Aorta (tissue), 5 donors: ENCODE data around the gene JPH4. TPM values are rescaled to one million over a fixed set of nuclear protein-coding genes. Genes with fewer than 3 reads are reported as not detected.
"Not testable (repeated sequence)": the region's sequence is repeated elsewhere in the genome, so short reads cannot be mapped to it uniquely, and the experiment has no call there.

ENCODE experiments used
- ATAC-seq: fragments of 200-7000 bp; cut with Tn5 transposase; one replicate; pipeline ENCODE4 v1.9.1; 2022; ENCODE audit warnings: moderate library complexity; ENCODE audit not compliant: low FRiP score
- DNase-seq, 2 donors: peaks; one replicate each; pipeline ENCODE4 v3.0.0-alpha.2; 2020
- H3K27ac ChIP-seq, 2 donors: one replicate each; pipeline ENCODE4 v1.5.1; 2013; ENCODE audit warnings: low read length in 2 of 2, mild to moderate bottlenecking in 2 of 2, moderate library complexity in 2 of 2, control low read depth in 1 of 2, inconsistent platforms in 1 of 2, low read depth in 1 of 2
- H3K27me3 ChIP-seq, 2 donors: one replicate each; pipeline ENCODE4 v1.6.1; 2013; ENCODE audit warnings: control low read depth in 1 of 2, low read length in 1 of 2, mild to moderate bottlenecking in 1 of 2, moderate library complexity in 1 of 2; ENCODE audit not compliant: insufficient read depth in 2 of 2, control insufficient read depth in 1 of 2
- H3K36me3 ChIP-seq, 2 donors: one replicate each; pipeline ENCODE4 v1.6.1; 2013; ENCODE audit warnings: control low read depth in 1 of 2, low read length in 1 of 2, mild to moderate bottlenecking in 1 of 2; ENCODE audit not compliant: insufficient read depth in 2 of 2, control insufficient read depth in 1 of 2
- H3K4me1 ChIP-seq, 2 donors: one replicate each; pipeline ENCODE4 v1.6.1; 2013; ENCODE audit warnings: low read length in 2 of 2, control low read depth in 1 of 2, mild to moderate bottlenecking in 1 of 2, moderate library complexity in 1 of 2; ENCODE audit not compliant: insufficient read depth in 2 of 2, control insufficient read depth in 1 of 2
- H3K4me3 ChIP-seq, 2 donors: one replicate each; pipeline ENCODE4 v1.5.1; 2013; ENCODE audit warnings: low read length in 2 of 2, control low read depth in 1 of 2, mild to moderate bottlenecking in 1 of 2
- H3K9me3 ChIP-seq: one replicate; pipeline ENCODE4 v1.6.1; 2013; ENCODE audit warnings: mild to moderate bottlenecking, low read length; ENCODE audit not compliant: control insufficient read depth
- WGBS, 2 donors: extraction: QIAGEN DNeasy Blood & Tissue Kit; methylation state at CpG; one replicate each; pipeline ENCODE4 v1.1.7; 2013; 5-methylcytosine and 5-hydroxymethylcytosine counted together
- intact Hi-C, 2 donors: fragments of 100-400 bp; cut with DNase I; formaldehyde crosslinking; loops; one replicate each; pipeline versions ENCODE4 v1.14.2 to v1.15.0; 2022
- polyA plus RNA-seq, 2 donors: library from polyadenylated mRNA; stranded (reverse); fragments of 200-250 nt; gene quantifications; one replicate each; pipeline ENCODE4 v1.2.3, GENCODE V29; 2013
- total RNA-seq, 2 donors: library from RNA; stranded (reverse); fragmentation: NEBNext Ultra II Directional; extraction: Animal tissue kit (Norgen Biotek cat#: 25700); gene quantifications; one replicate each; pipeline ENCODE4 v1.2.1, GENCODE V29; 2021
- donor health status: healthy with polysubstance abuse.
- donor health status: Bipolar disorder and iron deficiency.
- donor health status: DM: no; HTN: no; CAD: no.
- donor health status: DM: no; HTN: no; CAD: no.
- donor health status: DM: yes; HTN: yes; CAD: no.

Gene JPH4
- total and polyA plus RNA-seq, 4 donors, result 0.23 to 1.7 (median 1.5) TPM; not detected in 1

DNA sequence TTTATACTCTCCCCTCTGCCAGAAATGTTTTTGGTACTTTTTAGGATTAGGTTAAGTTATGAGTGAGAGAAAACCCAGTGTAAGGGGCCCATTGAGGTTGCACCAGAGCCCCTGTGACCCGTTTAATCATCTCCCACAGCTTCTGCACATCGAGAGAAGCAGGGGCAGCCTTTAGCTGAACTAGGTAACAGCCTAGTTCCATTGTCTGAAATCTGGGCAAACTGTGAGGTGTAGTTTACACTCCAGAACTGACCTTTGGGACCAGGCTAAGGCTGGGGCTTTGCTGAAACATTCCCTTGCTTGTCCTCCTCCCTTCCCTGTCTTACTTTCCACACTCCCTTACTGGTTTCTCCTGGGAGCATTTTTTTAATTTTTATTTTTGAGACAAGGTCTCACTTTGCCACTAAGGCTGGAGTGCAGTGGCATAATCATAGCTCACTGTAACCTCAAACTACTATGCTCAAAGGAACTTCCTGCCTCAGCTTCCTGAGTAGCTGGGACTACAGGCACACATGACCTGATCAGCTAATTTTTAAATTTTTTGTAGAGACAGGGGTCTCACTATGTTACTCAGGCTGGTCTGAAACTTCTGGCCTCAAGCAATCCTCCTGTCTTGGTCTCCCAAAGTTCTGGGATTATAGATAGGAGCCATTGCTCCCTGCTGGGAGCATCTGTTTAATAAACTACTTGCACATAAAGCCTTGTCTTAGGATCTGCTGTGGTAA, 31.7 kb upstream of the JPH4 start:
- H3K9me3 ChIP-seq, result no peaks in the 10 kb centered on the region
- H3K4me3 ChIP-seq, result no peak overlapping the region
- H3K36me3 ChIP-seq, result no peaks in the 10 kb centered on the region
- H3K4me1 ChIP-seq, result no peaks in the 10 kb centered on the region
- no peak for DNase-seq
- WGBS, 2 donors, result 58 to 68% methylated on average over 2 of the region's 2 CpGs
- intact Hi-C loops, result no loop called here
- ATAC-seq, result no peak
- H3K27me3 ChIP-seq, result no peaks in the 10 kb centered on the region
- H3K27ac ChIP-seq, result no peak overlapping the region

- H3K9me3 ChIP-seq, H3K4me3 ChIP-seq, H3K4me1 ChIP-seq, intact Hi-C loops, H3K36me3 ChIP-seq, DNase-seq, H3K27me3 ChIP-seq, H3K27ac ChIP-seq, ATAC-seq: not testable (repeated sequence)
- WGBS, 2 donors, result 61 to 64% methylated on average over 7 of the region's 7 CpGs
These were observed 31.0 kb upstream of the JPH4 start for GRCh38 chr14:23609411-23610089.

GRCh38 chr14:23609001-23609400, 30.4 kb upstream of the JPH4 start:
- Histone ChIP-seq H3K4me1 (no peaks in the 10 kb centered on the region), H3K4me3 (no peak overlapping the region), H3K27ac (no peak overlapping the region), H3K36me3 (no peaks in the 10 kb centered on the region), H3K9me3 (no peaks in the 10 kb centered on the region), H3K27me3 (no peaks in the 10 kb centered on the region)
- ATAC-seq, result no peak
- intact Hi-C loops, result no loop called here
- 56 to 75% methylated on average over 3 of the region's 3 CpGs for WGBS, 2 donors
- DNase-seq, result no peak

GRCh38 chr14:23608454-23608853, 29.9 kb upstream of the JPH4 start:
- intact Hi-C loops, result no loop called here
- H3K4me1 ChIP-seq, result no peaks in the 10 kb centered on the region
- 0 to 4% methylated on average over 1 of the region's 1 CpG for WGBS, 2 donors
- no peak overlapping the region for H3K27ac ChIP-seq
- H3K27me3 ChIP-seq, result no peaks in the 10 kb centered on the region
- H3K36me3 ChIP-seq, result no peaks in the 10 kb centered on the region
- no peak overlapping the region for H3K4me3 ChIP-seq
- ATAC-seq (no peak), DNase-seq (no peak)
- no peaks in the 10 kb centered on the region for H3K9me3 ChIP-seq

DNA sequence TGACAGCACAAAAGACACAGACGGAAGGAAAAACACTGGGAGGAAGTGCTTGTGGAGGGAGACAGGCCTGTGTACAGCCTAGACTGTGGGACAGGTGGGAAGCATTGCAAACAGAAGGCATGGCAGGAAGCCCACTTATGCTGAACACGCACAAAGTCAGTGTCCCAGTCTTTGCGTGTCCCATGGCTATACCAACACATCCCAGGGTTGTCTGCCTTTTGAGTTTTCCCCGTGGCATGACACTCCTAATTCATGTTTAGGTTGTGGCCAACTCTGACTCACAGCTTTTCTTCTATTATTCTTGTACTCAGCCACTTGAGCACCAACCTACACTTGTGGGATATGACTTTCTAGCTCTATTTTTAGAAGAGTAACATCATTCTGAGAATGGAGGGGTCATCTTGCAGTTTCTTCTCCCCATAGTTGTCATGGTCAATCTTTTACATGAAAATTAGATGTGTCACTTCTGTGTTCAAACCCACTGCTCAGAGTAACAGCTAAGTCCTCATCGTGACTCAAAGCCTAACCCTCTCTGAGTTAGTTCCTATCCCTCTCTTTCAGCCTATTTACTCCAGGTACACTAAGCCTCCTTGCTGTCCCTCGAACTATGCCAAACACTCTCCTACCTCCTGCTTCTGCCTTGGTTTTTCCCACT, 27.5 kb upstream of the JPH4 start:
- Histone ChIP-seq H3K9me3 (no peaks in the 10 kb centered on the region), H3K36me3 (no peaks in the 10 kb centered on the region), H3K27me3 (no peaks in the 10 kb centered on the region), H3K4me3 (no peak overlapping the region), H3K4me1 (no peaks in the 10 kb centered on the region), H3K27ac (no peak overlapping the region)
- ATAC-seq (no peak), DNase-seq (no peak)
- WGBS, 2 donors, result 65 to 68% methylated on average over 6 of the region's 6 CpGs
- intact Hi-C loops, result no loop called here

DNA sequence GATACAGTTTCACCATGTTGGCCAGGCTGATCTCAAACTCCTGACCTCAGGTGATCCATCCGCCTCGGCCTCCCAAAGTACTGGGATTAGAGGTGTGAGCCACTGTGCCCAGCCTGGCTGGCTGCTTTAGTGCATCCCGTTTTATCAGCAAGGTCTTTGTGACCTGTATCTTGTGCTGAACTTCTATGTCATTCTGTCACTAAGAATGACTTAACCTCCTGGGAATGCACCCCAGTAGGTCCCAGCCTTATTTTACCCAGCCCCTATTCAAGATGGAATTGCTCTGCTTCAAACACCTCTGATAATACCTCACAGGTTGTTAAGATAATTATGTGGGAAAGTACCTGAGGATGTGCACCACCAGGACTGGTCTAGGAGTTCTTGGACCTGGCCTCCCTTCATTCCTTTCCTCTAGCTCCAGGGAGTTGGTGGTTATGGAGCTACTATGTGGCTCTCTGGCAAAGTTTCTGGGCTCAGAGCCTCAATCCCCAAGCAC, 26.1 kb upstream of the JPH4 start:
- H3K4me3 ChIP-seq, result no peak overlapping the region
- WGBS, 2 donors, result 78 to 79% methylated on average over 3 of the region's 3 CpGs
- H3K27ac ChIP-seq, result no peak overlapping the region
- intact Hi-C loops, result no loop called here
- no peaks in the 10 kb centered on the region for H3K27me3 ChIP-seq
- no peak for DNase-seq
- no peaks in the 10 kb centered on the region for H3K9me3 ChIP-seq
- no peaks in the 10 kb centered on the region for H3K36me3 ChIP-seq
- H3K4me1 ChIP-seq, result no peaks in the 10 kb centered on the region
- ATAC-seq, result no peak

DNA sequence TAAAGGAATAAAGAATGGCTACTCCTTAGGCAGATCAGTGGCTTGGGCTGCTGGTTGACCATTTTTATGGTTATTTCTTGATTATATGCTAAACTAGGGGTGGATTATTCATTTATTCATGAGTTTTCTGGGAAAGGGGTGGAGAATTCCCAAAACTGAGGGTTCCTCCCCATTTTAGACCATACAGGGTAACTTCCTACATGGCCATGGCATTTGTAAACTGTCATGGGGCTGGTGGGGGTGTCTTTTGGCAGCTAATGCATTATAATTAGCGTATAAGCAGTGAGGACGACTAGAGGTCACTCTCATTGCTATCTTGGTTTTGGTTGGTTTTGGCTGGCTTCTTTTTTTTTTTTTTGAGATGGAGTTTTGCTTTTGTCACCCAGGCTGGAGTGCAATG, 25.6 kb upstream of the JPH4 start:
- H3K27me3 ChIP-seq, result no peaks in the 10 kb centered on the region
- no peak overlapping the region for H3K4me3 ChIP-seq
- H3K27ac ChIP-seq, result no peak overlapping the region
- H3K36me3 ChIP-seq, result no peaks in the 10 kb centered on the region
- H3K4me1 ChIP-seq, result no peaks in the 10 kb centered on the region
- no peaks in the 10 kb centered on the region for H3K9me3 ChIP-seq
- intact Hi-C loops, result no loop called here
- DNase-seq (no peak), ATAC-seq (no peak)
- 58 to 59% methylated on average over 2 of the region's 2 CpGs for WGBS, 2 donors

DNA sequence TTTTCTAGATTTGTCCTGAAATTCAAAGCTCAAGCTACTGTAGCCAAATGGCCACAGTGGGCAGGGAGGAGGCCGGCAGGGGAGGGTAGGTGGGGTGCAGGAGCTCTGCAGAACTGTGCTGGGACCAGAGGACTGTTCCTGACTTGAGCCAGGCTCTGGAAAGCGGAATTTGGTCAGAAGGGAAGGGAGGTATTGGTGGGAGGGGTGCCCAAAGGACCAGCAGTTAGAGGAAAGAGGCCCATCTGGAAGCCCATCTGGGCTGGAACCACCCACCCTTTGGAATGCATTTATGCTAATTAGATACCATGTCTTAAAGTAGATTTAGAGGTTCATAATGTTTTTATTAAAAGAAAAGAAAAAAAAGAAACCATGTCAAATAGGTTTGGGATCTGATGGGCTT, 24.5 kb upstream of the JPH4 start:
- ATAC-seq (no peak), DNase-seq (no peak)
- no peak overlapping the region for H3K4me3 ChIP-seq
- no peaks in the 10 kb centered on the region for H3K27me3 ChIP-seq
- H3K9me3 ChIP-seq, result no peaks in the 10 kb centered on the region
- no peak overlapping the region for H3K27ac ChIP-seq
- intact Hi-C loops, result no loop called here
- no peaks in the 10 kb centered on the region for H3K4me1 ChIP-seq
- WGBS, 2 donors, result 69 to 77% methylated on average over 2 of the region's 2 CpGs
- no peaks in the 10 kb centered on the region for H3K36me3 ChIP-seq
